ENCODE data around the gene MAP4K1. TPM values are rescaled to one million over a fixed set of nuclear protein-coding genes. Genes with fewer than 3 reads are reported as not detected.
A peak's percentile ranks its signal among the peaks of the same experiment; 100 is the strongest.

Gene MAP4K1
- total and polyA plus RNA-seq, 2 of the 13 experiments (the other 11 are each of a cell fraction or from before 2014, with no cell fraction given): 0.24 to 0.89 TPM

DNA sequence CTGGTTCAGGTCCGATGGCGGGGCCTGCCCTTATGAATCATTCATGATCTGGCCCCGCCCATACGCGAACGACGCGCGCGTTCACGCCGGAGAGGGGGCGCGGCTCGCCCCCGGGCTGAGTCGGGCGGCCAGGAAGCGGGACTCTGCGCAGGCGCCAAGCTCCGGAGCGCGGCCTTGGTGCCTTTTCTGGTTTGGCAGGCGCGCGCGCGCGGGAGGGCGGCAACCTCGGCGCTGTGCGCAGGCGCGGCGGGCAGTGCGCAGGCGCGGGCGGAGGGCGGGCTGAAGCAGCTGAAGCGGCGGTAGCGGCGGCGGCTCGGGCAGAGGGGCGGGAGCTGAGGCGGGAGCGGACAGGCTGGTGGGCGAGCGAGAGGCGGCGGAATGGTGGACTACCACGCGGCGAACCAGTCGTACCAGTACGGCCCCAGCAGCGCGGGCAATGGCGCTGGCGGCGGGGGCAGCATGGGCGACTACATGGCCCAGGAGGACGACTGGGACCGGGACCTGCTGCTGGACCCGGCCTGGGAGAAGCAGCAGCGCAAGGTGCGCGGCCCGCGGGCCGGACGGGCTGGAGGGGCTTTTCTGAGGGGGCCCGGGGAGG is 29.7 kb upstream of the MAP4K1 start, which contains the start of gene ACTN4 (continued):
- TF ChIP-seq SYNCRIP (IDR thresholded peaks at IDR 0.05; ENCODE audit: insufficient read depth, low read depth, low read length) (no peak), SKI (IDR thresholded peaks at IDR 0.05; ENCODE audit: partially characterized antibody) (peak; percentile 26), NFATC3 (CRISPR knock-in tag; IDR thresholded peaks at IDR 0.05) (no peak), SMC3 (IDR thresholded peaks at IDR 0.05; ENCODE audit: low read length) (no peak), RAD21 (CRISPR knock-in tag; IDR thresholded peaks at IDR 0.05) (peak; percentile 75), HDAC6 (IDR thresholded peaks at IDR 0.05; ENCODE audit: low read depth, low read length) (no peak), SMAD3 (CRISPR knock-in tag; IDR thresholded peaks at IDR 0.05) (no peak), EEA1 (CRISPR knock-in tag; IDR thresholded peaks at IDR 0.05; ENCODE audit: borderline replicate concordance) (peak; percentile 89), ZNF451 (CRISPR knock-in tag; IDR thresholded peaks at IDR 0.05) (peak; percentile 89), SRSF4 (IDR thresholded peaks at IDR 0.05; ENCODE audit: low read depth, low read length, poor library complexity, severe bottlenecking) (no peak), ZNF441 (CRISPR knock-in tag; IDR thresholded peaks at IDR 0.05; ENCODE audit: borderline replicate concordance) (peak; percentile 9; the same call in 1 of the 2 replicates), SALL2 (CRISPR knock-in tag; IDR thresholded peaks at IDR 0.05) (peak; percentile 24; the same call in 1 of the 2 replicates), TEAD2 (CRISPR knock-in tag; IDR thresholded peaks at IDR 0.05) (no peak), ZNF607 (CRISPR knock-in tag; IDR thresholded peaks at IDR 0.05; ENCODE audit: borderline replicate concordance) (no peak), SRF (IDR thresholded peaks at IDR 0.05; ENCODE audit: low read depth, low read length) (peak; percentile 65; the same call in 1 of the 2 replicates), ATAD3A (CRISPR knock-in tag; IDR thresholded peaks at IDR 0.05) (no peak), NONO (IDR thresholded peaks at IDR 0.05) (no peak), NONO (CRISPR knock-in tag; conservative IDR thresholded peaks at IDR 0.05) (0 out of 2 replicates have a peak, but pooled peaks have one; percentile 47), CREM (IDR thresholded peaks at IDR 0.05) (no peak), CREM (CRISPR knock-in tag; IDR thresholded peaks at IDR 0.05) (no peak), ZNF510 (CRISPR knock-in tag; IDR thresholded peaks at IDR 0.05; ENCODE audit: low read depth) (no peak), TBX2 (CRISPR knock-in tag; IDR thresholded peaks at IDR 0.05; ENCODE audit: borderline replicate concordance) (peak; percentile 71), ZNF558 (CRISPR knock-in tag; IDR thresholded peaks at IDR 0.05; ENCODE audit: borderline replicate concordance) (no peak; the same call in 1 of the 2 replicates), PHF8 (CRISPR knock-in tag; IDR thresholded peaks at IDR 0.05) (peak; percentile 69)
- TF ChIP-seq, protein P1, sequence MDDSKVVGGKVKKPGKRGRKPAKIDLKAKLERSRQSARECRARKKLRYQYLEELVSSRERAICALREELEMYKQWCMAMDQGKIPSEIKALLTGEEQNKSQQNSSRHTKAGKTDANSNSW (CRISPR knock-in tag; IDR thresholded peaks at IDR 0.05; ENCODE audit: borderline replicate concordance): no peak
- TF ChIP-seq, protein P2, sequence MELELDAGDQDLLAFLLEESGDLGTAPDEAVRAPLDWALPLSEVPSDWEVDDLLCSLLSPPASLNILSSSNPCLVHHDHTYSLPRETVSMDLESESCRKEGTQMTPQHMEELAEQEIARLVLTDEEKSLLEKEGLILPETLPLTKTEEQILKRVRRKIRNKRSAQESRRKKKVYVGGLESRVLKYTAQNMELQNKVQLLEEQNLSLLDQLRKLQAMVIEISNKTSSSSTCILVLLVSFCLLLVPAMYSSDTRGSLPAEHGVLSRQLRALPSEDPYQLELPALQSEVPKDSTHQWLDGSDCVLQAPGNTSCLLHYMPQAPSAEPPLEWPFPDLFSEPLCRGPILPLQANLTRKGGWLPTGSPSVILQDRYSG (CRISPR knock-in tag; IDR thresholded peaks at IDR 0.05): no peak; the same call in 1 of the 2 replicates
- TF ChIP-seq, protein P3, sequence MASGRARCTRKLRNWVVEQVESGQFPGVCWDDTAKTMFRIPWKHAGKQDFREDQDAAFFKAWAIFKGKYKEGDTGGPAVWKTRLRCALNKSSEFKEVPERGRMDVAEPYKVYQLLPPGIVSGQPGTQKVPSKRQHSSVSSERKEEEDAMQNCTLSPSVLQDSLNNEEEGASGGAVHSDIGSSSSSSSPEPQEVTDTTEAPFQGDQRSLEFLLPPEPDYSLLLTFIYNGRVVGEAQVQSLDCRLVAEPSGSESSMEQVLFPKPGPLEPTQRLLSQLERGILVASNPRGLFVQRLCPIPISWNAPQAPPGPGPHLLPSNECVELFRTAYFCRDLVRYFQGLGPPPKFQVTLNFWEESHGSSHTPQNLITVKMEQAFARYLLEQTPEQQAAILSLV (CRISPR knock-in tag; IDR thresholded peaks at IDR 0.05; ENCODE audit: borderline replicate concordance): no peak
- TF ChIP-seq, protein P4, sequence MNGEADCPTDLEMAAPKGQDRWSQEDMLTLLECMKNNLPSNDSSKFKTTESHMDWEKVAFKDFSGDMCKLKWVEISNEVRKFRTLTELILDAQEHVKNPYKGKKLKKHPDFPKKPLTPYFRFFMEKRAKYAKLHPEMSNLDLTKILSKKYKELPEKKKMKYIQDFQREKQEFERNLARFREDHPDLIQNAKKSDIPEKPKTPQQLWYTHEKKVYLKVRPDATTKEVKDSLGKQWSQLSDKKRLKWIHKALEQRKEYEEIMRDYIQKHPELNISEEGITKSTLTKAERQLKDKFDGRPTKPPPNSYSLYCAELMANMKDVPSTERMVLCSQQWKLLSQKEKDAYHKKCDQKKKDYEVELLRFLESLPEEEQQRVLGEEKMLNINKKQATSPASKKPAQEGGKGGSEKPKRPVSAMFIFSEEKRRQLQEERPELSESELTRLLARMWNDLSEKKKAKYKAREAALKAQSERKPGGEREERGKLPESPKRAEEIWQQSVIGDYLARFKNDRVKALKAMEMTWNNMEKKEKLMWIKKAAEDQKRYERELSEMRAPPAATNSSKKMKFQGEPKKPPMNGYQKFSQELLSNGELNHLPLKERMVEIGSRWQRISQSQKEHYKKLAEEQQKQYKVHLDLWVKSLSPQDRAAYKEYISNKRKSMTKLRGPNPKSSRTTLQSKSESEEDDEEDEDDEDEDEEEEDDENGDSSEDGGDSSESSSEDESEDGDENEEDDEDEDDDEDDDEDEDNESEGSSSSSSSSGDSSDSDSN (CRISPR knock-in tag; IDR thresholded peaks at IDR 0.05): peak; percentile 87; the same call in 1 of the 2 replicates

All from HepG2 (cell line).